Measurements from ENCODE around the gene MBOAT7. TPM values are rescaled to one million over a fixed set of nuclear protein-coding genes. Genes with fewer than 3 reads are reported as not detected.

Gene MBOAT7
- total RNA-seq, 1 experiment from 2014 or later, result 109 TPM

DNA sequence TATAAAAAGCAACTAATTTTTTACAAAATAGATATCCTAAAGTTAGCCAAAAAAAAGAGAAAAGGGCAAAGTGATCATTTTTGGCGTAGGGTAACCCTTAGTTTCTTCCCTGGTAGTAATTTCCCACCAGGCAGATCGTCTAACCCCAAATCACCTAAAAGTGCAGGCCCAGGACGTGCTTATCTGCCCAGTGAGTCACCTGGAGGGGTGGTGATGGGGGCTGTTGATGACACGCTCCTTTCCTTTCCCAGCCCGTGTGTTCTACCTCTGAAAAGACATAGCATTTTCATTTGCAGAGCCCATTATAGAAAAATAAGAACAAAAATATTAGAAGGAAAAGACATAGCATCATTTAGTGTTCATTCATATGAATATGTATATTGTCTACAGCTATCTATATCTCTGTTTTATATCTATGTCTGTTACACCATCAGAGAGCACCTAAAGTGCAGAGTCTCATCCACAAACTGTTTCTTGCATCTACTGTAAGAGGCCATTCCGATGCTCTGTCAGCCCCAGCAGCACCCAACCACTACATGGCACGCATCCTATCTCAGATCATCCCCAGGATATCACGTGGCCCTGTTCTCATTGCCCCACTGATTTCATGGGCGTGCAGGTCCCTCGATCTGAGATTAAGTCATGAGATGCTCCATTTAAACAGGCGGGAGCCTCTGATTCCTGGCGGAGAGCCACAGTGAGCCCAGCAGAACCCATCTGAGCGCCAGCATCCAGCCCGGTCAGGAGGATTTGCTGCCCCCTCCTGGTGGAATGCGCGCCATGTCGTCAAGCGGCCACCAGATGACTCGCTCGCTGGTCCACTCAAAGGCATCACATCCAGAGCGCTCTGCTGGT, 41.9 kb upstream of the MBOAT7 start (continued):
- TF ChIP-seq, protein P1, sequence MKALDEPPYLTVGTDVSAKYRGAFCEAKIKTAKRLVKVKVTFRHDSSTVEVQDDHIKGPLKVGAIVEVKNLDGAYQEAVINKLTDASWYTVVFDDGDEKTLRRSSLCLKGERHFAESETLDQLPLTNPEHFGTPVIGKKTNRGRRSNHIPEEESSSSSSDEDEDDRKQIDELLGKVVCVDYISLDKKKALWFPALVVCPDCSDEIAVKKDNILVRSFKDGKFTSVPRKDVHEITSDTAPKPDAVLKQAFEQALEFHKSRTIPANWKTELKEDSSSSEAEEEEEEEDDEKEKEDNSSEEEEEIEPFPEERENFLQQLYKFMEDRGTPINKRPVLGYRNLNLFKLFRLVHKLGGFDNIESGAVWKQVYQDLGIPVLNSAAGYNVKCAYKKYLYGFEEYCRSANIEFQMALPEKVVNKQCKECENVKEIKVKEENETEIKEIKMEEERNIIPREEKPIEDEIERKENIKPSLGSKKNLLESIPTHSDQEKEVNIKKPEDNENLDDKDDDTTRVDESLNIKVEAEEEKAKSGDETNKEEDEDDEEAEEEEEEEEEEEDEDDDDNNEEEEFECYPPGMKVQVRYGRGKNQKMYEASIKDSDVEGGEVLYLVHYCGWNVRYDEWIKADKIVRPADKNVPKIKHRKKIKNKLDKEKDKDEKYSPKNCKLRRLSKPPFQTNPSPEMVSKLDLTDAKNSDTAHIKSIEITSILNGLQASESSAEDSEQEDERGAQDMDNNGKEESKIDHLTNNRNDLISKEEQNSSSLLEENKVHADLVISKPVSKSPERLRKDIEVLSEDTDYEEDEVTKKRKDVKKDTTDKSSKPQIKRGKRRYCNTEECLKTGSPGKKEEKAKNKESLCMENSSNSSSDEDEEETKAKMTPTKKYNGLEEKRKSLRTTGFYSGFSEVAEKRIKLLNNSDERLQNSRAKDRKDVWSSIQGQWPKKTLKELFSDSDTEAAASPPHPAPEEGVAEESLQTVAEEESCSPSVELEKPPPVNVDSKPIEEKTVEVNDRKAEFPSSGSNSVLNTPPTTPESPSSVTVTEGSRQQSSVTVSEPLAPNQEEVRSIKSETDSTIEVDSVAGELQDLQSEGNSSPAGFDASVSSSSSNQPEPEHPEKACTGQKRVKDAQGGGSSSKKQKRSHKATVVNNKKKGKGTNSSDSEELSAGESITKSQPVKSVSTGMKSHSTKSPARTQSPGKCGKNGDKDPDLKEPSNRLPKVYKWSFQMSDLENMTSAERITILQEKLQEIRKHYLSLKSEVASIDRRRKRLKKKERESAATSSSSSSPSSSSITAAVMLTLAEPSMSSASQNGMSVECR (CRISPR knock-in tag; IDR thresholded peaks at IDR 0.05; ENCODE audit: borderline replicate concordance), result no peak
- no peak for TF ChIP-seq CREB1 (CRISPR knock-in tag; IDR thresholded peaks at IDR 0.05)
- no peak for TF ChIP-seq SOX15 (CRISPR knock-in tag; IDR thresholded peaks at IDR 0.05)
- TF ChIP-seq, protein P2, sequence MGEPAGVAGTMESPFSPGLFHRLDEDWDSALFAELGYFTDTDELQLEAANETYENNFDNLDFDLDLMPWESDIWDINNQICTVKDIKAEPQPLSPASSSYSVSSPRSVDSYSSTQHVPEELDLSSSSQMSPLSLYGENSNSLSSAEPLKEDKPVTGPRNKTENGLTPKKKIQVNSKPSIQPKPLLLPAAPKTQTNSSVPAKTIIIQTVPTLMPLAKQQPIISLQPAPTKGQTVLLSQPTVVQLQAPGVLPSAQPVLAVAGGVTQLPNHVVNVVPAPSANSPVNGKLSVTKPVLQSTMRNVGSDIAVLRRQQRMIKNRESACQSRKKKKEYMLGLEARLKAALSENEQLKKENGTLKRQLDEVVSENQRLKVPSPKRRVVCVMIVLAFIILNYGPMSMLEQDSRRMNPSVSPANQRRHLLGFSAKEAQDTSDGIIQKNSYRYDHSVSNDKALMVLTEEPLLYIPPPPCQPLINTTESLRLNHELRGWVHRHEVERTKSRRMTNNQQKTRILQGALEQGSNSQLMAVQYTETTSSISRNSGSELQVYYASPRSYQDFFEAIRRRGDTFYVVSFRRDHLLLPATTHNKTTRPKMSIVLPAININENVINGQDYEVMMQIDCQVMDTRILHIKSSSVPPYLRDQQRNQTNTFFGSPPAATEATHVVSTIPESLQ (CRISPR knock-in tag; IDR thresholded peaks at IDR 0.05), result no peak
- TF ChIP-seq ZNF416 (CRISPR knock-in tag; IDR thresholded peaks at IDR 0.05), result no peak
- no peak for TF ChIP-seq TEAD4 (CRISPR knock-in tag; IDR thresholded peaks at IDR 0.05)
- no peak for TF ChIP-seq JUN (CRISPR knock-in tag; IDR thresholded peaks at IDR 0.05)
- no peak for TF ChIP-seq ZNF317 (CRISPR knock-in tag; IDR thresholded peaks at IDR 0.05; ENCODE audit: borderline replicate concordance, low read depth)
- TF ChIP-seq, protein P3, sequence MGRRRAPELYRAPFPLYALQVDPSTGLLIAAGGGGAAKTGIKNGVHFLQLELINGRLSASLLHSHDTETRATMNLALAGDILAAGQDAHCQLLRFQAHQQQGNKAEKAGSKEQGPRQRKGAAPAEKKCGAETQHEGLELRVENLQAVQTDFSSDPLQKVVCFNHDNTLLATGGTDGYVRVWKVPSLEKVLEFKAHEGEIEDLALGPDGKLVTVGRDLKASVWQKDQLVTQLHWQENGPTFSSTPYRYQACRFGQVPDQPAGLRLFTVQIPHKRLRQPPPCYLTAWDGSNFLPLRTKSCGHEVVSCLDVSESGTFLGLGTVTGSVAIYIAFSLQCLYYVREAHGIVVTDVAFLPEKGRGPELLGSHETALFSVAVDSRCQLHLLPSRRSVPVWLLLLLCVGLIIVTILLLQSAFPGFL (CRISPR knock-in tag; IDR thresholded peaks at IDR 0.05; ENCODE audit: borderline replicate concordance), result no peak

DNA sequence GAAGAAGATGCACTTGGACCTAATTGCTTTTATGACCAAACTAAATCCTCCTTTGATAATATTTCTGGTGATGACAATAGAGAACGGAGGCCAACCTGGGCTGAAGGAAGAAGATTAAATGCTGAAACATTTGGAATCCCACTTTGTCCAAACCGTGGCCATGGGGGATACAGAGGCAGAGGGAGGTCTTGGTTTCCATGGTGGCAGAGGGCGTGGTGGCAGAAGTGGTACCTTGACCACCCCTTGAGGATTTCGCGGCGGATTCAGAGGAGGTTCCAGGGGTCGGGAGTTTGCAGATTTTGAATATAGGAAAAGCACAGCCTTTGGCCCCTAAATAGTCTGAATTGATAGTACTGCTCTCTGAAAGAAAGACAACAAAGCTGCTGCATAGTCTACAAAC, 40.7 kb upstream of the MBOAT7 start:
- no peak for DNase-seq (ENCODE audit: low spot score)
- ChIA-PET CTCF (no interaction called here), POLR2A (no interaction called here)
- Mint-ChIP-seq H3K4me3 (no peak overlapping the region), H3K4me1 (no peaks in the 10 kb centered on the region), H3K27me3 (ENCODE audit: low read depth) (peaks cover 18% of the 10 kb centered on the region), H3K36me3 (no peaks in the 10 kb centered on the region; the same call in 1 of the 2 replicates), H3K9me3 (peaks cover 18% of the 10 kb centered on the region), H3K27ac (no peak overlapping the region)
- ATAC-seq, result no peak
- TF ChIP-seq TEAD4 (CRISPR knock-in tag; IDR thresholded peaks at IDR 0.05), result no peak
- TF ChIP-seq ZNF423 (CRISPR knock-in tag; IDR thresholded peaks at IDR 0.05), result no peak
- TF ChIP-seq NR1H2 (CRISPR knock-in tag; IDR thresholded peaks at IDR 0.05), result no peak
- TF ChIP-seq MXD4 (CRISPR knock-in tag; IDR thresholded peaks at IDR 0.05; ENCODE audit: borderline replicate concordance), result no peak
- TF ChIP-seq, protein P4, sequence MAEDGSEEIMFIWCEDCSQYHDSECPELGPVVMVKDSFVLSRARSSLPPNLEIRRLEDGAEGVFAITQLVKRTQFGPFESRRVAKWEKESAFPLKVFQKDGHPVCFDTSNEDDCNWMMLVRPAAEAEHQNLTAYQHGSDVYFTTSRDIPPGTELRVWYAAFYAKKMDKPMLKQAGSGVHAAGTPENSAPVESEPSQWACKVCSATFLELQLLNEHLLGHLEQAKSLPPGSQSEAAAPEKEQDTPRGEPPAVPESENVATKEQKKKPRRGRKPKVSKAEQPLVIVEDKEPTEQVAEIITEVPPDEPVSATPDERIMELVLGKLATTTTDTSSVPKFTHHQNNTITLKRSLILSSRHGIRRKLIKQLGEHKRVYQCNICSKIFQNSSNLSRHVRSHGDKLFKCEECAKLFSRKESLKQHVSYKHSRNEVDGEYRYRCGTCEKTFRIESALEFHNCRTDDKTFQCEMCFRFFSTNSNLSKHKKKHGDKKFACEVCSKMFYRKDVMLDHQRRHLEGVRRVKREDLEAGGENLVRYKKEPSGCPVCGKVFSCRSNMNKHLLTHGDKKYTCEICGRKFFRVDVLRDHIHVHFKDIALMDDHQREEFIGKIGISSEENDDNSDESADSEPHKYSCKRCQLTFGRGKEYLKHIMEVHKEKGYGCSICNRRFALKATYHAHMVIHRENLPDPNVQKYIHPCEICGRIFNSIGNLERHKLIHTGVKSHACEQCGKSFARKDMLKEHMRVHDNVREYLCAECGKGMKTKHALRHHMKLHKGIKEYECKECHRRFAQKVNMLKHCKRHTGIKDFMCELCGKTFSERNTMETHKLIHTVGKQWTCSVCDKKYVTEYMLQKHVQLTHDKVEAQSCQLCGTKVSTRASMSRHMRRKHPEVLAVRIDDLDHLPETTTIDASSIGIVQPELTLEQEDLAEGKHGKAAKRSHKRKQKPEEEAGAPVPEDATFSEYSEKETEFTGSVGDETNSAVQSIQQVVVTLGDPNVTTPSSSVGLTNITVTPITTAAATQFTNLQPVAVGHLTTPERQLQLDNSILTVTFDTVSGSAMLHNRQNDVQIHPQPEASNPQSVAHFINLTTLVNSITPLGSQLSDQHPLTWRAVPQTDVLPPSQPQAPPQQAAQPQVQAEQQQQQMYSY (CRISPR knock-in tag; IDR thresholded peaks at IDR 0.05), result no peak
- TF ChIP-seq ZNF121 (CRISPR knock-in tag; IDR thresholded peaks at IDR 0.05), result no peak
- no peak for TF ChIP-seq ZNF219 (CRISPR knock-in tag; IDR thresholded peaks at IDR 0.05; ENCODE audit: borderline replicate concordance)
- TF ChIP-seq ELF4 (CRISPR knock-in tag; IDR thresholded peaks at IDR 0.05; ENCODE audit: low read depth), result no peak
- TF ChIP-seq, protein P5, sequence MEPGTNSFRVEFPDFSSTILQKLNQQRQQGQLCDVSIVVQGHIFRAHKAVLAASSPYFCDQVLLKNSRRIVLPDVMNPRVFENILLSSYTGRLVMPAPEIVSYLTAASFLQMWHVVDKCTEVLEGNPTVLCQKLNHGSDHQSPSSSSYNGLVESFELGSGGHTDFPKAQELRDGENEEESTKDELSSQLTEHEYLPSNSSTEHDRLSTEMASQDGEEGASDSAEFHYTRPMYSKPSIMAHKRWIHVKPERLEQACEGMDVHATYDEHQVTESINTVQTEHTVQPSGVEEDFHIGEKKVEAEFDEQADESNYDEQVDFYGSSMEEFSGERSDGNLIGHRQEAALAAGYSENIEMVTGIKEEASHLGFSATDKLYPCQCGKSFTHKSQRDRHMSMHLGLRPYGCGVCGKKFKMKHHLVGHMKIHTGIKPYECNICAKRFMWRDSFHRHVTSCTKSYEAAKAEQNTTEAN (CRISPR knock-in tag; IDR thresholded peaks at IDR 0.05), result no peak
- no peak for TF ChIP-seq ZNF232 (CRISPR knock-in tag; IDR thresholded peaks at IDR 0.05)
- TF ChIP-seq FOXP1 (CRISPR knock-in tag; IDR thresholded peaks at IDR 0.05; ENCODE audit: borderline replicate concordance), result no peak
- TF ChIP-seq, protein P6, sequence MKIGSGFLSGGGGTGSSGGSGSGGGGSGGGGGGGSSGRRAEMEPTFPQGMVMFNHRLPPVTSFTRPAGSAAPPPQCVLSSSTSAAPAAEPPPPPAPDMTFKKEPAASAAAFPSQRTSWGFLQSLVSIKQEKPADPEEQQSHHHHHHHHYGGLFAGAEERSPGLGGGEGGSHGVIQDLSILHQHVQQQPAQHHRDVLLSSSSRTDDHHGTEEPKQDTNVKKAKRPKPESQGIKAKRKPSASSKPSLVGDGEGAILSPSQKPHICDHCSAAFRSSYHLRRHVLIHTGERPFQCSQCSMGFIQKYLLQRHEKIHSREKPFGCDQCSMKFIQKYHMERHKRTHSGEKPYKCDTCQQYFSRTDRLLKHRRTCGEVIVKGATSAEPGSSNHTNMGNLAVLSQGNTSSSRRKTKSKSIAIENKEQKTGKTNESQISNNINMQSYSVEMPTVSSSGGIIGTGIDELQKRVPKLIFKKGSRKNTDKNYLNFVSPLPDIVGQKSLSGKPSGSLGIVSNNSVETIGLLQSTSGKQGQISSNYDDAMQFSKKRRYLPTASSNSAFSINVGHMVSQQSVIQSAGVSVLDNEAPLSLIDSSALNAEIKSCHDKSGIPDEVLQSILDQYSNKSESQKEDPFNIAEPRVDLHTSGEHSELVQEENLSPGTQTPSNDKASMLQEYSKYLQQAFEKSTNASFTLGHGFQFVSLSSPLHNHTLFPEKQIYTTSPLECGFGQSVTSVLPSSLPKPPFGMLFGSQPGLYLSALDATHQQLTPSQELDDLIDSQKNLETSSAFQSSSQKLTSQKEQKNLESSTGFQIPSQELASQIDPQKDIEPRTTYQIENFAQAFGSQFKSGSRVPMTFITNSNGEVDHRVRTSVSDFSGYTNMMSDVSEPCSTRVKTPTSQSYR (CRISPR knock-in tag; IDR thresholded peaks at IDR 0.05), result no peak

All from WTC11 (cell line).